SK-N-SH treated with all-trans-retinoic acid at 6 μM for 48 hours (cell line): ENCODE measurements around the gene PBRM1.

ENCODE experiments used
- ATAC-seq: fragments of 200-7000 bp; cut with Tn5 transposase; 3 replicates; pipeline ENCODE4 v1.9.1; 2020; ENCODE audit warnings: mild to moderate bottlenecking, moderate library complexity
- ARNTL ChIP-seq: fragments of 450-650 bp; formaldehyde crosslinking; IDR thresholded peaks from 2 replicates; pipeline ENCODE4 v1.5.0; 2020; ENCODE audit warnings: low read depth, mild to moderate bottlenecking, moderate library complexity, borderline replicate concordance
- BACH2 ChIP-seq: fragments of 250-450 bp; sonication (Bioruptor Pico); IDR thresholded peaks from 2 replicates; pipeline ENCODE4 v1.9.0; 2021; ENCODE audit warnings: mild to moderate bottlenecking, borderline replicate concordance
- CREB5 ChIP-seq: fragments of 250-450 bp; sonication (Bioruptor Pico); IDR thresholded peaks from 2 replicates; pipeline ENCODE4 v1.5.1; 2020; ENCODE audit warnings: low read depth, mild to moderate bottlenecking, moderate library complexity
- CSDC2 ChIP-seq: fragments of 250-450 bp; sonication (Bioruptor Pico); IDR thresholded peaks from 2 replicates; pipeline ENCODE4 v1.5.0; 2020; ENCODE audit warnings: mild to moderate bottlenecking, moderate library complexity
- CSRNP3 ChIP-seq: fragments of 250-450 bp; sonication (Bioruptor Pico); IDR thresholded peaks from 2 replicates; pipeline ENCODE4 v1.5.1; 2021; ENCODE audit warnings: mild to moderate bottlenecking, moderate library complexity
- ESRRG ChIP-seq: fragments of 250-450 bp; sonication (Bioruptor Pico); IDR thresholded peaks from 2 replicates; pipeline ENCODE4 v1.6.1; 2021; ENCODE audit warnings: mild to moderate bottlenecking
- GLIS3 ChIP-seq: fragments of 250-450 bp; sonication (Bioruptor Pico); IDR thresholded peaks from 2 replicates; pipeline ENCODE4 v1.5.0; 2020; ENCODE audit warnings: mild to moderate bottlenecking, moderate library complexity
- ISL1 ChIP-seq: fragments of 250-450 bp; sonication (Bioruptor Pico); IDR thresholded peaks from 2 replicates; pipeline ENCODE4 v2.1.2; 2022; ENCODE audit warnings: mild to moderate bottlenecking, moderate library complexity
- OSR1 ChIP-seq: fragments of 250-450 bp; sonication (Bioruptor Pico); IDR thresholded peaks from 2 replicates; pipeline ENCODE4 v1.8.0; 2022; ENCODE audit warnings: moderate library complexity, mild to moderate bottlenecking, inconsistent platforms
- PATZ1 ChIP-seq: fragments of 250-450 bp; sonication (Bioruptor Pico); IDR thresholded peaks from 2 replicates; pipeline ENCODE4 v1.8.0; 2020; ENCODE audit warnings: mild to moderate bottlenecking, moderate library complexity, borderline replicate concordance
- POU6F1 ChIP-seq: fragments of 250-450 bp; sonication (Bioruptor Pico); IDR thresholded peaks from 2 replicates; pipeline ENCODE4 v1.8.0; 2021; ENCODE audit warnings: low read depth, mild to moderate bottlenecking, moderate library complexity, borderline replicate concordance
- PPARA ChIP-seq: fragments of 250-450 bp; sonication (Bioruptor Pico); IDR thresholded peaks from 2 replicates; pipeline ENCODE4 v1.5.0; 2020; ENCODE audit warnings: mild to moderate bottlenecking, borderline replicate concordance
- RARB ChIP-seq: fragments of 250-450 bp; sonication (Bioruptor Pico); IDR thresholded peaks from 2 replicates; pipeline ENCODE4 v1.8.0; 2021; ENCODE audit warnings: mild to moderate bottlenecking, moderate library complexity
- SNAI2 ChIP-seq: fragments of 250-450 bp; sonication (Bioruptor Pico); IDR thresholded peaks from 2 replicates; pipeline ENCODE4 v1.5.0; 2020; ENCODE audit warnings: mild to moderate bottlenecking, moderate library complexity
- TCF4 ChIP-seq: fragments of 250-450 bp; sonication (Bioruptor Pico); IDR thresholded peaks from 2 replicates; pipeline ENCODE4 v1.8.0; 2021; ENCODE audit warnings: mild to moderate bottlenecking, moderate library complexity, borderline replicate concordance
- ZC3H10 ChIP-seq: fragments of 250-450 bp; sonication (Bioruptor Pico); IDR thresholded peaks from 2 replicates; pipeline ENCODE4 v1.5.1; 2021; ENCODE audit warnings: mild to moderate bottlenecking, moderate library complexity
- ZFP3 ChIP-seq: fragments of 250-450 bp; sonication (Bioruptor Pico); IDR thresholded peaks from 2 replicates; pipeline ENCODE4 v1.5.0; 2020; ENCODE audit warnings: mild to moderate bottlenecking, moderate library complexity
- ZFP30 ChIP-seq: fragments of 450-650 bp; formaldehyde crosslinking; IDR thresholded peaks from 2 replicates; pipeline ENCODE4 v1.5.0; 2022; ENCODE audit warnings: mild to moderate bottlenecking, moderate library complexity
- ZNF565 ChIP-seq: fragments of 450-650 bp; formaldehyde crosslinking; conservative IDR thresholded peaks from 2 replicates; pipeline ENCODE4 v1.5.0; 2020; ENCODE audit warnings: low read depth, mild to moderate bottlenecking, moderate library complexity
- ZNF70 ChIP-seq: fragments of 450-650 bp; formaldehyde crosslinking; IDR thresholded peaks from 2 replicates; pipeline ENCODE4 v1.5.0; 2020; ENCODE audit warnings: mild to moderate bottlenecking, moderate library complexity
- ZNF8 ChIP-seq: fragments of 450-650 bp; formaldehyde crosslinking; IDR thresholded peaks from 2 replicates; pipeline ENCODE4 v1.5.0; 2020; ENCODE audit warnings: mild to moderate bottlenecking, moderate library complexity

Gene PBRM1

GRCh38 chr3:52536369-52537164 is 149.1 kb downstream of the PBRM1 start, which contains the start of gene UQCC5:
Gene UQCC5 (plus strand): TSS chr3:52536605. CDS start chr3:52536756, 151 bp downstream.
- TF ChIP-seq CREB5 (CRISPR knock-in tag) (no peak), ESRRG (CRISPR knock-in tag) (no peak), ZNF70 (CRISPR knock-in tag) (no peak), SNAI2 (CRISPR knock-in tag) (no peak), RARB (CRISPR knock-in tag) (no peak), POU6F1 (no peak), BACH2 (CRISPR knock-in tag) (no peak), PATZ1 (CRISPR knock-in tag) (no peak), TCF4 (CRISPR knock-in tag) (no peak), CSRNP3 (CRISPR knock-in tag) (no peak), OSR1 (CRISPR knock-in tag) (no peak), ZFP3 (no peak), GLIS3 (no peak)
- peak; percentile 92 for ATAC-seq

GRCh38 chr3:52536112-52536368 is 149.7 kb downstream of the PBRM1 start:
- no peak for ATAC-seq

GRCh38 chr3:52535411-52536111 is 150.2 kb downstream of the PBRM1 start:
- ATAC-seq, result no peak
- TF ChIP-seq CREB5 (CRISPR knock-in tag), result no peak
- no peak for TF ChIP-seq ZNF565 (CRISPR knock-in tag)
- no peak for TF ChIP-seq BACH2 (CRISPR knock-in tag)
- TF ChIP-seq SNAI2 (CRISPR knock-in tag), result no peak
- TF ChIP-seq ISL1 (CRISPR knock-in tag), result no peak
- no peak for TF ChIP-seq POU6F1
- TF ChIP-seq ZNF8, result no peak
- TF ChIP-seq CSDC2 (CRISPR knock-in tag), result no peak
- no peak for TF ChIP-seq PATZ1 (CRISPR knock-in tag)
- TF ChIP-seq GLIS3, result no peak
- no peak for TF ChIP-seq ESRRG (CRISPR knock-in tag)
- TF ChIP-seq ZC3H10, result no peak
- no peak for TF ChIP-seq PPARA (CRISPR knock-in tag)

More at GRCh38 chr3:52536112-52536368, 149.7 kb downstream of the PBRM1 start:
- TF ChIP-seq RARB (CRISPR knock-in tag), result no peak
- TF ChIP-seq ZFP30 (CRISPR knock-in tag), result no peak
- no peak for TF ChIP-seq OSR1 (CRISPR knock-in tag)
- no peak for TF ChIP-seq GLIS3
- TF ChIP-seq ARNTL, result no peak
- no peak for TF ChIP-seq ZNF565 (CRISPR knock-in tag)
- TF ChIP-seq CSRNP3 (CRISPR knock-in tag), result no peak
- TF ChIP-seq, all 23 proteins: peak for 0
